ENCODE results near the gene DROSHA.
A peak's percentile ranks its signal among the peaks of the same experiment; 100 is the strongest.

The DROSHA gene

DNA sequence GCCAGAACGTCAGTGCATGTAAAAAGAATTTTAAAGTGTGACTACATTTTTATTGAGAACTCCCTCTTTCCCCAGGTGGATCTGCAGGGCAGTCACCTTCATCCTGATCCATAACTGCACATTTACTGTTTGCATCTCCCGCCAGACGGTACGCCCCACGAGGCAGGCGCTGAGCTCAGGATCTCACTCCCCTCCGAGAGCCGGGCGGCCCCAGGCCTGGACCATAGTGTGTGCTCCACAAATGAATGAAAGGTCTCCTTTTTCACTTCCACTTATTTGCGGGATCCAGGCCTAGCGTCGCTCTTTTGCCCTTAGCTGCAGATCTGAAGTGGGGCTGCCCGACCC, 378 bp downstream of the DROSHA start:
- intact Hi-C loops (cut with DNase I) = no loop called here
- DNase-seq = peak in 37 of 42 donors; percentile 7 to 66 (median 41)

DNA sequence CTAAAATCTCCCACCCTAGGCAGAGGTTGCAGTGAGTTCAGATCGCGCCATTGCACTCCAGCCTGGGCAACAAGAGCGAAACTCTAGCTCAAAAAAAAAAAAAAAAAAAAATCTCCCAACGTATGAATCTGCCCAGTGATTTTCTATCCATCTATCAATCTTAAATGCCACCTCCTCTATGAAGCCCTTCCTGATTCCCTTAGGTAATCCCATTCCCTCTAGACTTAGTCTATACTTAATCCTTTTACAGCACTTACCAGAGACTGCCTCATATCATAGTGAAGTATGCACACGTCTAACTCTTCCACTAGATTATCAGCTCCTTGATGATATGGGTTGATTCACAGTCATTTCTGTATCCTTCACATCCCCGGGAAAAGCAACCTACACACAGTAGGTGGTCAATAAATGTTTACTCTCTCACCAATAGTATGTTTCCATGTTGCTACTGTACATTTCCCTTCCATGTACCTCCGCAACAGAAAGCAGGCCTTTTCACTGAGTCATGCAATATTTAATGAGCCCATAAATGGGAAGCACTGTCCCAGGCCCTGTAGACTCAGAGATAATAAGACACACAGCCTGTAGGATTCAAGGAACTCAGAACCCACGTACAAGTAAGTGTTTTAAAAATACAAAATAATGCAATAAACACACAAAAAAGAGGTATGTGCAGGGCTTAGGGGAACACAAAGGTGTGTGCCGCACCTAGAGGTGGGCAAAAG, 1.2 kb downstream of the DROSHA start:
- DNase-seq = no peak
- intact Hi-C loops (cut with DNase I) = no loop called here

DNA sequence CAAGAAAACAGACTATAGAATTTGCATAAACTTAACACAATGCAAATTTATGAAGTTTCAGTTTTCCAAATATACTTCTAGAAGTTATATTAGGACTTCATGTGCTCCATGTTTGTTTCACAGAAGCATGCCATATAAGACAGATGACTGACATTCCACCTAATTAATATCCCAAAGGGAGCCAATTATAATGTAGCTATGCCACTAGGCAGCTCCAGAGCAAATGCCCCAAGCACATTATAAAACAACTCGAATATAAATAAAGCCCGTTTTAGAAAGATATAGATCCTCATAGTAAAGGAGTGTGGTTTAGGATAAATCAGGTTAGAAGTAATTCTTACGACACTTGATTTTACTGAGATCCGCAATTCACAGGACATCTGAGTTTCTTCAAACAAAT, 8.9 kb downstream of the DROSHA start:
- intact Hi-C loops (cut with DNase I) = no loop called here
- DNase-seq = no peak

DNA sequence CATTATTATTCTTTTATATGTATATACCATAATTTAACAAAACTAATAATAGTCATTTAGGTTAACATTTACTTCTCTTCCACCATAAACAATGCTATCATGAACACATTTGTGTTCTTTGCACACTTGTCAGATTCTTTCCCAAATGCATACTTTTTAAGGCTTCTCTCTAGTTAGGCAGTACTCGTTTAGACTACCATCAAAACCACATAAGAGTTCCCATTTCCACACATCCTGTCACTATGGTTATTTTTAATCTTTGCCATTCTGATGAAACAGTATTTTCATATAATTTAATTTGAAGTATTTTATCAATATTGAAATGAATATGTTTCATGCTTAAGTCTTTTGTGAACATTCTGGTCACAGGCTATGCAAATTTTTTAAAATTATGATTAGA, 15.1 kb downstream of the DROSHA start:
- DNase-seq = no peak
- intact Hi-C loops (cut with DNase I) = no loop called here

DNA sequence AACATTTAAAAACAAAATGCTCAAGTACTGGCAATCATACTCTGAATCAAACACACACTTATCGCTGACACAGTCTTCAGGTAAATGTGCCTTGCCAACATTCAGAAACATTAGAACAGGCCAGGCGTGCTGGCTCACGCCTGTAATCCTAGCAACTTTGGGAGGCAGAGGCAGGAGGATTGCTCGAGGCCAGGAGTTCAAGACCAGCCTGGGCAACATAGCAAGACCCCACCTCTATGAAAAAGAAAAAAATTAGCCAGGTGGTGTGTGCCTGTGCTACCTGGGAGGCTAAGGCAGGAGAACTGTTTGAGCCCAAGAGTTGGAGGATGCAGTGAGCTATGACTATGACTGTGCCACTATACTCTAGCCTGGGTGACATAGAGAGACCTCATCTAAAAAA, 20.6 kb downstream of the DROSHA start:
- intact Hi-C loops (cut with DNase I) = no loop called here
- DNase-seq = no peak

DNA sequence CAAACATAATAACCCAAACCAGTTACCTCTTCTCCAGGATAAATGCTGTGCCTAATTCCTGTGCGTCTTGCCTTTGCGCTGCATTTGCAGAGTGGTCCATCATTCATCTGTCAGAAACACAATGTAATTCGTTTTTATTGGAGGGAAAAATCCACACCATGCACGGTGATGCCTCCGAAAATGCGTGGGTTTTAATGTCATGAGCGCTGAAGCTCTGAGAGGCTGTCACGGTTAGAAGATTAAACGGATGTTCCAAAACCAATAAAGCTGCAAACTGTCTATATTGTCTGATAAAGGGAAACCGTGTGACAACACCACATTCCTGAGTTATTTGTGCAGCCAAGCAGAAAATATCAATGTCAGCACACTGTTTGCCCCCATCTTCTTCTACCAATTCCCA, 27.4 kb downstream of the DROSHA start:
- DNase-seq = peak in 29 of 42 donors; percentile 11 to 71 (median 41)
- intact Hi-C loops (cut with DNase I) = no loop called here

DNA sequence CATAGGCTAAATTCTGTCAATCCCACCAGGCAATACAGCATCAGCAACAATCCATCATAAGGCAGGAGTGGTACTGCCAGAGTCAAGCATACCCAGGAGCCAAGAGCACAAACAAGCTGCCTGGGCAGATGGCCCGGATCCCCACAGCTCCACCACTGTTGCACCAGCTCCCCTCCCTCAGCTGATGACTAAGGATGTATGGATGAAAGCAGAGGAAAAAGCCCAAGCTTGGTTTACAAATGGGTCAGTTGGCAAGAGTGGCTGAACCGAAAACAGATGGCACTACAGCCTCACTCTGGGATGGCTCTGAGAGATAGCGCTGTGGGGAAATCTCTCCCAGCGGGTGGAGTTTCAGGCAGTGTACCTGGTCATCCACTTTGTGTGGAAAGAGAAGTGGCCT, 29.4 kb downstream of the DROSHA start:
- DNase-seq = peak in 12 of 42 donors; percentile 10 to 60 (median 20)
- intact Hi-C loops (cut with DNase I) = no loop called here

DNA sequence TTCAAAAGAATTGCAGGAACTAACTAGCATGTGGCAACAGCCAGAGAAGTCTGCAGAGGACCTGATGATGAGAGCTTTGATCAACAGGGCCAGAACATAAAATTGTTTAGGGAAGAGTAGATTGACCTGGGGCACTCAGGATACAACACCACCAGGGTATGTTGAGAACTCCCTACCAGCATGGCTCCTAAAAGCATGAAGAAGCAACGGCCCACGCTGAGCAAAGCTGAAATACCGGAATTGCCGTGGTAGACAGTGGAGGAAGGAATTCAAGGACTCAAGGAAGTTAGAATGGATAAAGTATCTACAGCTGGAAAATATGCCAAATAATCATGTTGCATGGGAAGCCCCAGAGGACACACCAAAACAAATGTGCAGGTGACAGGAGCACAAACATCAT, 31.6 kb downstream of the DROSHA start:
- intact Hi-C loops (cut with DNase I) = no loop called here
- DNase-seq = no peak

DNA sequence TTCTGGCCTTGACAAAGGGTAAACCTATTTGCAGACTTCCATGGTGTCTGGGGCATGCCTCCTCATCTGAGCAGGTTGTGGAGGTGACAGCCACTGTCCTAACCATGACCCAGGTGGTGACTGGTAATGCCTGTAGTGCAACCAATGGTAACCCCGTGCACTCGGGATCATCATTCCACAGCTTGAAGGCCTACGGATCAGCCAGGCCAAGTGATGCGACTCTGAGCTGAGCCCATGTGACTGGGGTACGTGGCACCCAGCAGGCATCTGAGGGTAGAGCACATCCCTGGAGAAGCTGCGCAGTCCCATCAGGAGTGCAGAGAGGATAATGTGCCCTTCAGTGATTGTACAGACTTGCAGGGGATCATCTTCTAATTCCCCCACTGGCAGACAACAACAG, 35.0 kb downstream of the DROSHA start:
- intact Hi-C loops (cut with DNase I) = no loop called here
- no peak for DNase-seq

DNA sequence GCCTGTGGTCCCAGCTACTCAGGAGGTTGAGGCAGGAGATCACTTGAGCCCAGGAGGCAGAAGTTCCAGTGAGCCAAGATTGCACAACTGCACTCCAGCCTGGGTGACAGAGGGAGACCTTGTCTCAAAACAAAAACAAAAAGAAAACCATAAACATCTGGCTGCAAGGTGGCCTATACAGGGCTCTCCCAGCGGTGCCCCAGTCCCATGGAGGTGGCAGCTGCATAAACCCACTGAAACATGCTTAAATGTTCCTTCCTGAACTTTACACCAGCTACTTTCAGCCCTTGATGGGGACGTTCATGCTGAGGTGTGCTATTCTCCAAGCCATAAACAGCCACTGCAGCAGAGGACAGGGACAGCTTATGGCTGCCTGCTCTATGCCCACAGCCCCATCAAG, 35.6 kb downstream of the DROSHA start:
- intact Hi-C loops (cut with DNase I) = no loop called here

DNA sequence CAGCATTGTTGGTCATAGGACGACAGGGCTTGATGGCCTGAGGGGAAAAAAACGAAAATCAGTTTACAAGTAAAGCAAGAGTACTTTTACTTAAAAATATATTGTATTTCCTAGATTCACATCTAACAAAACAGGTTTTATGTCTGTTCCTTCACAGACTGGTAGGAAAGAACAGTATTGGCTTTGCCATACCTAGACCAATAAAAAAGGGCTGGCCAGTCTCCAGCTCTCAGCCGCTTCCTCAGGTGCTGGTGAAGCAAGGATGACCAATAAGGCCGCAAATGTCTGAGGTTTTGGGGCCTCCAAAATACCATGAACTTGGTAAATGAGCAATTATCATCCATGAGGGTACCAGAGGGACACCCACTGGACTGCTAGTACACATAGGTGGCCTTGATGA, 36.6 kb downstream of the DROSHA start:
- intact Hi-C loops (cut with DNase I) = no loop called here
- DNase-seq = no peak

More for the DNA sequence above, 35.6 kb downstream of the DROSHA start:
- DNase-seq = no peak

DNA sequence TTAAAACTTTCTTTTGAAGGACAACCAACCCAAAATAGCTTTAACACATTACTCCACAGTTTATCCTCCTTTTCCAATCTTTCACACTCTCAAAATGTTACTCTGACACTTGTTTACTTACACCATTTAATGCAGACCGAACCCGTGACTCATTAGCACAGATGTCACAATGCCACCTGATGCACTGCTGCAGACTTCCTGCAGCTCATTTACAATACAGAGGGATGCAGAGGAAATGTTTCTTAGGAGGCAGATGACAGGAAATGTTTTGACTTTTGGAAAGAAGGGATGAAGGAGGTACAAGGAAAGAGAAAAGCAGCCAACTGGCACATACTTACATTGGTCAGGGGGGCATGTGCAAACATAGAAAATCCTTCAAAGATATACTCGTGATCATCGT, 39.0 kb downstream of the DROSHA start:
- DNase-seq = no peak
- intact Hi-C loops (cut with DNase I) = no loop called here

DNA sequence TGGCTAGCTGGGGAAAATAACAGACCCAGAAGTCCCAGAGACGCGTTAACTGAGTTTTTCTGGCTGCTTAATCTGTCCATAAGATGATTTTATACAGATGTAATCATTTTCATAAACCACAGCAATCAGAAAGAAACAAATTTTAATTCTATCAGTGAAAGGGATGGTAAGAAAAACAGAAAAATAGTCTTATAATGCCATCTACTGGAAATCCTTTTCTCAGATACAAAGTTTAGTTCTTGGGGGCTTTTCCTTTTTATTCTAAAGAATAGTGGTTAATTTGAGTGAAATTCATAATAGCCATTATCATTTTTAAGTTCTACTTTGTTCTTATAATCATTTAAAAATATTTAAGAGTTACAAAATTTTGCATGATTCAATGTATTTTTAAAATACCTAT, 44.4 kb downstream of the DROSHA start:
- intact Hi-C loops (cut with DNase I) = no loop called here
- no peak for DNase-seq

DNA sequence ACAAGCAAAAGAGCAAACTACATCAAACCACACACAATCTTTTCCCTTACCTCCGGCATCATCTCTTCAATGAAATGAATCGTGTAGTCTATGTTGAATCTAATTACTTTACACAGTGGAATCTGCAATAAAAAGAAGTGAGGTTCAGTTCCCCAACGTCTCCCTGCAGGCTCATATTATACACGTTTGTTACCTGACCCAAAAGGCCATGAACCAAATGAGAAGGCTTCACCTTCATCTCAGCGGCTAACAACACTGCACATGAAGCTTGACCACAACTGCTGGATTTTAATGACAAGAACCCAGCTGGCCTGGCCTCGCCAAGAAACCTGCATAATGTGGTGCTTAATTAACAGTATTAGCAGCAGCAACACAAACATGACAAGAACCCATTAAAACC, 45.5 kb downstream of the DROSHA start:
- intact Hi-C loops (cut with DNase I) = no loop called here
- DNase-seq = no peak

DNA sequence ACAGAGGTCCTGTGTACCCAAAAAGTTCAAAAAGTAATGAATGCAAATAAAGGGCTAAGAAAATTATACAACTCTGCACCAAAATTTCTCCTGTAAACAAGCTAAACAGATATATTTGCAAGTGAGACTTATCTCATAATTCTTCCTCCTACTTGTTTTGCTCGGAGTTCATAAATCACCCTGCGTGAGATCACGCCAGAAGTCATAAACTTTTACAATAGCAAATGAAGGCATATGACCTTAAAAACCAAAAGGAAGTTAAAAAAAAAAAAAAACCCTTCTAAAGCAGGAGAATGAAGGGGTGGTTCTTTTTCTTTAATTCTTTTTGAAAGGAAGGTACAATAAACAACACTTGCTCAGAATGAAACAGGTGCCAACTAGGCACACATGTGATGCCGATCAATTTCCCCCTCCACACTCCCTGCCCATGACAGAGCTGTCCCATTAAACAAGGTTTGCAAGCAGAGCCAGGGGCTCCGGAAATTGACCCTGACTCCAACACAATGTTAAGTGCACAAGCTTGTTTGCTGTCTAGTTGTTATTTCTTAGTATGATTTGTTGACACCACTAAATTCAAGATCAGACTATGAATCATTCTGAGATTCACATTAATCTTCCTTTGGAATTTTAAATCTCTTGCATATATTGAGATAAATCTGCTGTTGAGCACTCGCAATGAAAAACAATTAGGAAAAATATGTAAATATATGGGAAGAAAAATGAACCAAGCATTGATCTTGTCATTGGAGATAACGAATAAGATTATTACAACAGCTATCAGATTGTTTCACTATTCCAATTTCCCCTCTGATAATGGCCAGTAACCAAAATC, 46.3 kb downstream of the DROSHA start:
- DNase-seq = no peak
- intact Hi-C loops (cut with DNase I) = no loop called here

DNA sequence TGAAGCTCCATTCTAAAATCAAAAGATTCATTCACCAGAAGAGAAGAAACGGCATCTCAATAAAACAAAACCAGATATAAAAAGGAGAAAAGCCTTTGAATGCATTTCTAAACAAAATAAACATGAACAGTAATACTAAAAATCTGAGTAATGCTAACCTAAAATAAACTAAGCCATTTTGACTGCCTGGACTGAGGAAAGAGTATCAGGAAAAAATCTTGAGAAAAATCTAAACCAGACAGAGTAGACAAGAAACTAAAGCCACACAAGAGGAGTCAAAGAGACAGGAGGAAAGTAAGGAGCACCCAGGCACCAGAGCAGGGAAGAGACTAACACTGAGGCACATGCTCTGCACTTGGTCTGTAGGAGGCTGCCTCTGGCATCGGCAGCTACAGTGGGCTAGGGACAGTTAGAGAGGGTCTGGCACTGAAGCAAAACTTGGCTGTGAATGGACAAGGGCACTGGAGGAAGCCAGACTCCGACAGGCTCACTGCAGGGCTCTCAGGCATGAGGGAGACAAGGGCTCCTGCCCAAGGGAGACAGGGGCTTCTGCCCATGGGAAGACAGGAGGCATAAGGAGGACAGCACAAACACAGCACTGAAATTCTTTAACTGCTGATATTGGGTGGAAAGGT, 50.2 kb downstream of the DROSHA start:
- intact Hi-C loops (cut with DNase I) = no loop called here
- DNase-seq = peak in 3 of 42 donors; percentile 6 to 10 (median 10)

DNA sequence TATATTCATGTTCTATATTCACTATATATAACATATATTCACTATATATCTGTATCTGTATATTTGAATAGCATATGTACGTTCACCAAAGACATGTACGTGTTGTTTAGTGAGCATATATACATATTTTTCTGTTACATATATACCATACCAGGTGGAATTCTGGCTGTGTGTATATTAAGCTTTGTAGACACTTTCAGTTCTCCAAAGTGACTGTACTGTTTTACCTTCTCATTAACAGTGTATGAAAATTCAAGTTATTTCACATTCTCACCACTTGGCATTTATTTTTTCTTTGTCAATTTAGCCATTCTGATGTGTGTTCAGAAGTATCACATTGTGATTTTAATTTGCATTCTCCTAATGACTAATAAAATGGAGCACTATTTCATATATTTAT, 52.2 kb downstream of the DROSHA start:
- DNase-seq = no peak

DNA sequence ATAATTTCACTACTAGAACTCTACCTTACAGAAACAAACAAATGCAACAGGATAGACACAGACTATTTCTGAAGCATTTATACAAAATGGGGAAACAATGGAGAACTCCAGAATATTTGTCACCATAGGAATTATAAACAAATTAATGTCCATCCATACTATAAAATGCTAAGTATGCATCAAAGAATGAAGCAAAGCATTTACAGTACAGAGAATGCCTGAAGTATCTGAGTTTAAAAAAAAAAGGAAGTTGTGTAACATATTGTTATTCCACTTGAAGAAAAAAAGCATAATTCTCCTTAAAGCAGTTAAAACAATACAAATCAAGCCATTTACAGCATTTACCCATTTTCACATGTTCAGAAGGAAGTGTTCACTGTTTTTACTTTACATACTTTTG, 53.0 kb downstream of the DROSHA start:
- no peak for DNase-seq
- intact Hi-C loops (cut with DNase I) = no loop called here

More for the DNA sequence above, 52.2 kb downstream of the DROSHA start:
- intact Hi-C loops (cut with DNase I) = no loop called here

DNA sequence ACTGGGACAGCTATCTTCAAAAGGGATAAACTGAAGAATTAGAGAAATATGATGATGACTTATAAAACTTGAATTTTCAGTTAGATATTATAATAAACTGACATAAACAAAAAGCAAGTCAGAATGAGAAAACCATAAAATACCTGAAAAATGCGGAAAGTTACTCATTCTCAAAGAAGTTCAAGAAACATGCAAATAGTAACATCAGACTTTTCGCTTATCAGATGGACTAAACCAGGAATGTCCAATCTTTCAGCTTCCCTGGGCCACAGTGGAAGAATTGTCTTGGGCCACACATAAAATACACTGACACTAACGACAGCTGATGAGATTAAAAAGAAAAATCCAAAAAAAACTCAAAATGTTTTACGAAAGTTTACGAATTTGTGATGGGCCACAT, 53.9 kb downstream of the DROSHA start:
- no peak for DNase-seq

DNA sequence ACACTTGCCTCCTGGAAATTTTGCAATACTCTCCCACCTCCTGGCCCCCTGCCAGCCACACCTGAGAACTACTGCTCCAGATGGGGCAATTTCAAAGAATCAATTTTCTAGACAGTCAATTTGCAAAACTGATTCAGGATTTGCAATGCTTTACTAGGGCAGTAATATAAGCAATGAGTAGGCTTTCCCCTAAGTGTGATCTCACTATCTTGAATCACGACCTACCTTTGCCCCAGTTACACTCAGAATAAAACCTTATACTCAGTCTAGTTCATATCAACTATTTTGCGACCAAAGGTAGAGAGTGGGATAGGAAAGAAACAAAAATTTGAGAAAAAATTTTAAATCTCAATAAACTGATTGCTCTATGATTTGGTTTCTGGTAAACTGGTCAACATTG, 54.4 kb downstream of the DROSHA start:
- DNase-seq = no peak
- intact Hi-C loops (cut with DNase I) = no loop called here

More for the DNA sequence above, 53.9 kb downstream of the DROSHA start:
- intact Hi-C loops (cut with DNase I) = no loop called here

Data from head of caudate nucleus (tissue), 42 donors.